IMR-90 (cell line): ENCODE results near the gene ZKSCAN4. TPM values are rescaled to one million over a fixed set of nuclear protein-coding genes. Genes with fewer than 3 reads are reported as not detected.

Experiments
- ATAC-seq: fragments of 200-7000 bp; cut with Tn5 transposase; 2 replicates; pipeline ENCODE4 v1.9.1; 2020; ENCODE audit warnings: low read depth, mild to moderate bottlenecking, moderate library complexity
- BruUV-seq: library from RNA; stranded (reverse); fragments of 400-500 nt; replicated peaks from 2 replicates; lab custom pipeline; 2021; lab: Mats Ljungman, UMichigan
- CTCF ChIA-PET: fragments of 300-600 bp; formaldehyde crosslinking; extraction: SDS; loops from one replicate; lab custom pipeline; 2021; ENCODE audit warnings: antibody characterized with exemption; lab: Yijun Ruan, JAX
- POLR2A ChIA-PET: fragments of 300-600 bp; sonication (Branson Sonifier 250); formaldehyde crosslinking; loops from one replicate; lab custom pipeline; 2022; ENCODE audit warnings: antibody characterized with exemption; ENCODE audit not compliant: unreplicated experiment; lab: Charles Lee
- DNase-seq: peaks from one replicate; pipeline ENCODE4 v3.0.0; 2013
- H2AFZ ChIP-seq: replicated peaks from 2 replicates; pipeline ENCODE3; 2013; ENCODE audit warnings: low read length, mild to moderate bottlenecking; ENCODE audit not compliant: poor library complexity
- H2AK5ac ChIP-seq: 2 replicates; pipeline ENCODE4 v1.6.1; 2013; ENCODE audit warnings: low read depth, low read length, inconsistent platforms
- H2AK9ac ChIP-seq: replicated peaks from 2 replicates; pipeline ENCODE3; 2013; ENCODE audit warnings: mild to moderate bottlenecking, low read depth, low read length, moderate library complexity; ENCODE audit not compliant: poor library complexity
- H2BK120ac ChIP-seq: 2 replicates; pipeline ENCODE4 v1.6.1; 2013; ENCODE audit warnings: low read depth, low read length, inconsistent platforms
- H2BK15ac ChIP-seq: 3 replicates; pipeline ENCODE4 v1.6.1; 2013; ENCODE audit warnings: low read depth, low read length, inconsistent platforms
- H2BK20ac ChIP-seq: 2 replicates; pipeline ENCODE4 v1.6.1; 2013; ENCODE audit warnings: low read depth, mild to moderate bottlenecking, inconsistent platforms, low read length, moderate library complexity
- H2BK5ac ChIP-seq: 2 replicates; pipeline ENCODE4 v1.6.1; 2013; ENCODE audit warnings: mild to moderate bottlenecking, low read depth, low read length, inconsistent platforms; ENCODE audit not compliant: poor library complexity, severe bottlenecking
- H3K14ac ChIP-seq: replicated peaks from 2 replicates; pipeline ENCODE4 v1.6.1; 2013; ENCODE audit warnings: low read depth, low read length, inconsistent platforms
- H3K18ac ChIP-seq: 2 replicates; pipeline ENCODE4 v1.6.1; 2013; ENCODE audit warnings: low read depth, low read length, control low read depth
- H3K23ac ChIP-seq: 2 replicates; pipeline ENCODE4 v1.6.1; 2013; ENCODE audit warnings: low read depth, low read length, inconsistent platforms
- H3K27ac ChIP-seq: 2 replicates; pipeline ENCODE4 v1.5.1; 2013; ENCODE audit warnings: mild to moderate bottlenecking, control low read depth, low read length; ENCODE audit not compliant: insufficient read depth
- H3K27me3 ChIP-seq: 2 replicates; pipeline ENCODE4 v1.6.1; 2013; ENCODE audit warnings: low read length; ENCODE audit not compliant: control insufficient read depth, insufficient read depth
- H3K36me3 ChIP-seq: 2 replicates; pipeline ENCODE4 v1.6.1; 2013; ENCODE audit warnings: low read length, mixed read lengths; ENCODE audit not compliant: control insufficient read depth, insufficient read depth
- H3K4ac ChIP-seq: 2 replicates; pipeline ENCODE4 v1.6.1; 2013; ENCODE audit warnings: low read depth, low read length, inconsistent platforms
- H3K4me1 ChIP-seq: 2 replicates; pipeline ENCODE4 v1.6.1; 2013; ENCODE audit warnings: low read length, mixed read lengths; ENCODE audit not compliant: control insufficient read depth, insufficient read depth
- H3K4me2 ChIP-seq: 2 replicates; pipeline ENCODE4 v1.6.1; 2013; ENCODE audit warnings: low read depth, mild to moderate bottlenecking, control low read depth, low read length, moderate library complexity
- H3K4me3 ChIP-seq: 2 replicates; pipeline ENCODE4 v1.5.1; 2013; ENCODE audit warnings: low read depth, mild to moderate bottlenecking, control low read depth, low read length, moderate library complexity; ENCODE audit not compliant: insufficient read depth
- H3K56ac ChIP-seq: 2 replicates; pipeline ENCODE4 v1.6.1; 2013; ENCODE audit warnings: low read length, inconsistent platforms; ENCODE audit not compliant: insufficient read depth; ENCODE audit errors: extremely low read depth
- H3K79me1 ChIP-seq, 2 experiments: 2 replicates each; pipeline ENCODE4 v1.6.1; 2013; ENCODE audit warnings: low read length in 2 of 2, inconsistent platforms in 1 of 2, low read depth in 1 of 2
- H3K9ac ChIP-seq: 2 replicates; pipeline ENCODE4 v1.6.1; 2013; ENCODE audit warnings: low read depth, low read length, control low read depth
- H3K9me1 ChIP-seq: 2 replicates; pipeline ENCODE4 v1.6.1; 2013; ENCODE audit warnings: low read length, inconsistent platforms; ENCODE audit not compliant: insufficient read depth
- H3K9me3 ChIP-seq: 2 replicates; pipeline ENCODE4 v1.6.1; 2013; ENCODE audit warnings: low read length; ENCODE audit not compliant: control insufficient read depth, insufficient read depth
- H4K20me1 ChIP-seq: 2 replicates; pipeline ENCODE4 v1.6.1; 2013; ENCODE audit warnings: low read length, inconsistent platforms; ENCODE audit not compliant: insufficient read depth
- H4K5ac ChIP-seq: 2 replicates; pipeline ENCODE4 v1.6.1; 2013; ENCODE audit warnings: mild to moderate bottlenecking, low read depth, low read length, control low read depth
- H4K8ac ChIP-seq, 2 experiments: 2 replicates each; pipeline ENCODE4 v1.6.1; 2013; ENCODE audit warnings: low read depth in 2 of 2, low read length in 2 of 2, control low read depth in 1 of 2, inconsistent platforms in 1 of 2
- H4K91ac ChIP-seq: 2 replicates; pipeline ENCODE4 v1.6.1; 2013; ENCODE audit warnings: low read depth, low read length, inconsistent platforms; ENCODE audit not compliant: insufficient read depth
- BHLHE40 ChIP-seq: fragments of 150-350 bp; IDR thresholded peaks from 2 replicates; pipeline ENCODE4 v1.6.1; 2016; ENCODE audit warnings: mild to moderate bottlenecking, low read depth, low read length
- CHD1 ChIP-seq: IDR thresholded peaks from 2 replicates; pipeline ENCODE4 v1.6.1; 2012; ENCODE audit warnings: low read depth, low read length, improper control_type of control experiment
- FOS ChIP-seq: fragments of 150-350 bp; IDR thresholded peaks from 2 replicates; pipeline ENCODE4 v1.6.1; 2016; ENCODE audit warnings: low read depth, low read length
- MAFK ChIP-seq: IDR thresholded peaks from 2 replicates; pipeline ENCODE4 v1.6.1; 2012; ENCODE audit warnings: low read depth, low read length, improper control_type of control experiment
- MAZ ChIP-seq: IDR thresholded peaks from 2 replicates; pipeline ENCODE4 v1.6.1; 2012; ENCODE audit warnings: low read depth, mild to moderate bottlenecking, low read length, improper control_type of control experiment, moderate library complexity, borderline replicate concordance
- MXI1 ChIP-seq: IDR thresholded peaks from 2 replicates; pipeline ENCODE4 v1.6.1; 2012; ENCODE audit warnings: low read depth, mild to moderate bottlenecking, low read length, moderate library complexity, borderline replicate concordance
- NFE2L2 ChIP-seq: fragments of 150-350 bp; IDR thresholded peaks from 2 replicates; pipeline ENCODE4 v1.6.1; 2016; ENCODE audit warnings: low read depth, mild to moderate bottlenecking, low read length
- POLR2A ChIP-seq: IDR thresholded peaks from 2 replicates; pipeline ENCODE4 v1.6.1; 2012; ENCODE audit warnings: mild to moderate bottlenecking, low read depth, low read length
- RAD21 ChIP-seq: IDR thresholded peaks from 2 replicates; pipeline ENCODE4 v1.6.1; 2012; ENCODE audit warnings: low read length, improper control_type of control experiment
- RCOR1 ChIP-seq: IDR thresholded peaks from 2 replicates; pipeline ENCODE4 v1.6.1; 2012; ENCODE audit warnings: mild to moderate bottlenecking, low read length, improper control_type of control experiment; ENCODE audit not compliant: insufficient replicate concordance
- RFX5 ChIP-seq: IDR thresholded peaks from 2 replicates; pipeline ENCODE4 v1.8.0; 2012; ENCODE audit warnings: low read depth, mild to moderate bottlenecking, low read length, moderate library complexity
- SMC3 ChIP-seq: fragments of 150-350 bp; IDR thresholded peaks from 2 replicates; pipeline ENCODE4 v1.6.1; 2016; ENCODE audit warnings: low read depth, mild to moderate bottlenecking, antibody characterized with exemption, low read length, moderate library complexity
- WGBS, 2 experiments: methylation state at CpG; one replicate each; pipeline versions ENCODE4 v1.1.5 to v1.1.7; 2013; ENCODE audit warnings: missing lambda C conversion rate in 2 of 2; ENCODE audit not compliant: insufficient read length in 1 of 2; ENCODE audit errors: extremely low coverage in 2 of 2; 5-methylcytosine and 5-hydroxymethylcytosine counted together
- dilution Hi-C: fragments of 300-500 bp; cut with HindIII; formaldehyde crosslinking; loops from one replicate; pipeline ENCODE4 v1.14.3; 2018; ENCODE audit warnings: low sequenced_read_pairs; ENCODE audit not compliant: unreplicated experiment
- in situ Hi-C: fragments of 300-500 bp; cut with MboI; formaldehyde crosslinking; loops from 3 replicates; pipeline ENCODE4 v1.14.3; 2019; ENCODE audit warnings: low sequenced_read_pairs, inconsistent platforms, mixed read lengths
- intact Hi-C: fragments of 100-400 bp; cut with micrococcal nuclease; formaldehyde crosslinking; loops from 2 replicates; pipeline ENCODE4 v1.10.0; 2022
- polyA plus RNA-seq, 3 experiments: library from polyadenylated mRNA; depleted of rRNA; stranded (reverse); fragments of >200 nt; gene quantifications; 2 replicates each; pipeline ENCODE4 v1.2.3, GENCODE V29; 2012; ENCODE audit warnings: low replicate concordance in 1 of 3
- total RNA-seq: library from RNA; depleted of rRNA; stranded (reverse); fragments of >200 nt; gene quantifications from 2 replicates; pipeline ENCODE4 v1.2.3, GENCODE V29; 2012
- TF ChIP-seq, protein P1 (sequence below): fragments of 150-350 bp; IDR thresholded peaks from 2 replicates; pipeline ENCODE4 v1.6.1; 2017; ENCODE audit warnings: mild to moderate bottlenecking, antibody characterized with exemption, low read length, low read depth
- TF ChIP-seq, protein P2 (sequence below): conservative IDR thresholded peaks from 2 replicates; pipeline ENCODE4 v1.5.1; 2012; ENCODE audit warnings: mild to moderate bottlenecking, low read depth, low read length, improper control_type of control experiment

The ZKSCAN4 gene
- total and polyA plus RNA-seq, 2 of the 4 experiments (the other 2 are of a cell fraction), result 2.4 to 5.7 TPM

DNA sequence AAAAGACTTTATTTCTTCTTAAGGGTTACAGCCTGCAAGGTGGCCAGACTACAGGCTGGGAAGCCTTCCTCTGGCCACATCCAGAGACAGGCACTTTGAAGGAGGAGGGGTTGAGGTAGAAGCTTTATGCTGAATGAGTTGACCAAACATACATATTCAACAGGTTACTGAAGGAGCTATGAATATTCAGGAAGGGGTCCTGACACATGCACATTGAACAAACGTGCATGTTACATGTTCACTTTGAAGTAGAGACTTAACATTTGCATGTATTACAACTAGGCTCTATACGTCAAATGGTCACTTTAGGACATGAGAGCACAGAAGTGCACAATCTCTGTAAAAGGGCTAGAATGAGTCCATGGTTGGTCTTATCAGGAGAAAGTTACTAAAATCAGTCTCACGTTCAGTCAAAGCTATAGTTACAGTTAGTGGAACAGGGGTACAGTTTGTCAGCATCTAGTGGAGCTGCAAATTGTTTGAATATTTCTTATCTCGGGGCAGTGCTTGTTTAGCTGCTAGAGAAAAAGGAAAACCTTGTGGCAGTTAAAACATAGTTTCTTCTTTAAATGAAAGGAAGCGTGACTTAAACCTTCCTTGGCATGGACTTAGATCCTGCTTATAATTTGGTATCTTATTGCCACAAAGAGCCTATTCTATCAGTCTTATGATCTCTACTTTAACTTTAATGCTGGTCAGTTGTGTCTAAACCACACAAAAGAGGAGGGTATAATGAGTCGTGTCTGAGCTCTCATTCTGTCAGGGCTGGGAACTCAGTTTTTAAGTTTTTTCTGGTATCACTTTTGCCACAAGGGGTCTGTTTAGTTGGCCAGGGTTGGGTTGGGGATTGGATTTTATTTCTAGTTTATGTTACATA is 31.6 kb downstream of the ZKSCAN4 start:
- no TSS peak for BruUV-seq
- H2AK5ac ChIP-seq, result no peak overlapping the region
- dilution Hi-C loops (no loop called here), intact Hi-C loops (no loop called here), in situ Hi-C loops (no loop called here)
- no peak overlapping the region for H2BK20ac ChIP-seq
- WGBS, 2 experiments, result 58% methylated on average over 2 of the region's 6 CpGs; no CpG with 5 or more reads in 1 of the 2 experiments
- ATAC-seq (no peak), DNase-seq (peak; percentile 22)
- H3K4me3 ChIP-seq, result no peak overlapping the region
- no peak overlapping the region for H2AFZ ChIP-seq
- no peaks in the 10 kb centered on the region; the same call in 1 of the 2 replicates for H3K27me3 ChIP-seq
- H3K4me2 ChIP-seq, result no peak overlapping the region
- H4K20me1 ChIP-seq, result no peaks in the 10 kb centered on the region
- no peak overlapping the region for H2AK9ac ChIP-seq
- no peak overlapping the region for H3K14ac ChIP-seq
- no peak overlapping the region for H3K18ac ChIP-seq
- no peak overlapping the region for H4K91ac ChIP-seq
- H2BK15ac ChIP-seq, result no peak overlapping the region
- CTCF ChIA-PET, result no interaction called here
- H3K4ac ChIP-seq, result no peak overlapping the region
- H3K9me3 ChIP-seq, result no peaks in the 10 kb centered on the region
- H3K4me1 ChIP-seq, result peaks cover 4% of the 10 kb centered on the region
- H3K79me1 ChIP-seq, result peaks cover 10 to 16% of the 10 kb centered on the region in 2 experiments; a peak in 3 of 4 replicates
- H3K56ac ChIP-seq, result no peak overlapping the region
- H3K9ac ChIP-seq, result no peak overlapping the region
- H3K36me3 ChIP-seq, result no peaks in the 10 kb centered on the region
- peaks cover 3% of the 10 kb centered on the region; the same call in 1 of the 2 replicates for H3K9me1 ChIP-seq
- H4K5ac ChIP-seq, result no peak overlapping the region
- peak overlapping the region; percentile 49; the same call in 1 of the 2 replicates for H3K23ac ChIP-seq
- no peak overlapping the region for H3K27ac ChIP-seq
- POLR2A ChIA-PET, result no interaction called here
- H2BK5ac ChIP-seq, result no peak overlapping the region
- H2BK120ac ChIP-seq, result no peak overlapping the region
- peak overlapping the region in 1 of 2 experiments; percentile 51; a peak in 2 of 4 replicates for H4K8ac ChIP-seq
- no peak for TF ChIP-seq RCOR1
- no peak for TF ChIP-seq RAD21
- TF ChIP-seq MXI1, result no peak
- TF ChIP-seq BHLHE40, result no peak
- TF ChIP-seq MAZ, result no peak
- no peak for TF ChIP-seq RFX5
- no peak for TF ChIP-seq NFE2L2
- TF ChIP-seq CHD1, result no peak
- TF ChIP-seq, protein P1, sequence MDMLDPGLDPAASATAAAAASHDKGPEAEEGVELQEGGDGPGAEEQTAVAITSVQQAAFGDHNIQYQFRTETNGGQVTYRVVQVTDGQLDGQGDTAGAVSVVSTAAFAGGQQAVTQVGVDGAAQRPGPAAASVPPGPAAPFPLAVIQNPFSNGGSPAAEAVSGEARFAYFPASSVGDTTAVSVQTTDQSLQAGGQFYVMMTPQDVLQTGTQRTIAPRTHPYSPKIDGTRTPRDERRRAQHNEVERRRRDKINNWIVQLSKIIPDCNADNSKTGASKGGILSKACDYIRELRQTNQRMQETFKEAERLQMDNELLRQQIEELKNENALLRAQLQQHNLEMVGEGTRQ, result no peak
- TF ChIP-seq, protein P2, sequence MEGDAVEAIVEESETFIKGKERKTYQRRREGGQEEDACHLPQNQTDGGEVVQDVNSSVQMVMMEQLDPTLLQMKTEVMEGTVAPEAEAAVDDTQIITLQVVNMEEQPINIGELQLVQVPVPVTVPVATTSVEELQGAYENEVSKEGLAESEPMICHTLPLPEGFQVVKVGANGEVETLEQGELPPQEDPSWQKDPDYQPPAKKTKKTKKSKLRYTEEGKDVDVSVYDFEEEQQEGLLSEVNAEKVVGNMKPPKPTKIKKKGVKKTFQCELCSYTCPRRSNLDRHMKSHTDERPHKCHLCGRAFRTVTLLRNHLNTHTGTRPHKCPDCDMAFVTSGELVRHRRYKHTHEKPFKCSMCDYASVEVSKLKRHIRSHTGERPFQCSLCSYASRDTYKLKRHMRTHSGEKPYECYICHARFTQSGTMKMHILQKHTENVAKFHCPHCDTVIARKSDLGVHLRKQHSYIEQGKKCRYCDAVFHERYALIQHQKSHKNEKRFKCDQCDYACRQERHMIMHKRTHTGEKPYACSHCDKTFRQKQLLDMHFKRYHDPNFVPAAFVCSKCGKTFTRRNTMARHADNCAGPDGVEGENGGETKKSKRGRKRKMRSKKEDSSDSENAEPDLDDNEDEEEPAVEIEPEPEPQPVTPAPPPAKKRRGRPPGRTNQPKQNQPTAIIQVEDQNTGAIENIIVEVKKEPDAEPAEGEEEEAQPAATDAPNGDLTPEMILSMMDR, result no peak
- no peak for TF ChIP-seq POLR2A
- no peak for TF ChIP-seq SMC3
- no peak for TF ChIP-seq MAFK
- TF ChIP-seq FOS, result no peak
